ENCODE data around the gene ITGB8.

Gene ITGB8

DNA sequence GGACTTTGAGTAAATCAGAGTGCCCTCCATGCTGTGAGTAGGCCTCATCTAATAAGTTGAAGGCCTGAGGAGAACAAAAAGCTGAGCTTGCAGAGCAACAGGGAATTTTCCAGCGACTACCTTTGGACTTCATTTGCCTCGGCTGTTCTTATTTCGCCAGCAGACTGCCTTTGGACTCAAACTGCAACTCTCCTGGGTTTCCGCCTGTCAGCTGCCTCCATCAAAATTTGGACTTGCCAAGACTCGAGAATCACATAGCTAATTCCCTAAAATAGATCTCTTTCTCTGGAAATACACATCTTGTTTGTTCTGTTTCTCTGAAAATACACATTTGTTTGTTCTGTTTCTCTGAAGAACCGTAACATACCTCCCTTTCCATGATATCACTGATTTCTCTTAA lies 93.8 kb downstream of the ITGB8 start:
- Histone ChIP-seq H3K27ac (no peak overlapping the region), H3K9me3 (ENCODE audit: severe bottlenecking) (no peaks in the 10 kb centered on the region), H3K27me3 (ENCODE audit: insufficient read depth, low read depth, severe bottlenecking) (no peaks in the 10 kb centered on the region), H3K4me3 (ENCODE audit: low read depth, low read length) (no peak overlapping the region), H3K36me3 (no peaks in the 10 kb centered on the region)
- DNase-seq: no peak
- TF ChIP-seq, protein P1, sequence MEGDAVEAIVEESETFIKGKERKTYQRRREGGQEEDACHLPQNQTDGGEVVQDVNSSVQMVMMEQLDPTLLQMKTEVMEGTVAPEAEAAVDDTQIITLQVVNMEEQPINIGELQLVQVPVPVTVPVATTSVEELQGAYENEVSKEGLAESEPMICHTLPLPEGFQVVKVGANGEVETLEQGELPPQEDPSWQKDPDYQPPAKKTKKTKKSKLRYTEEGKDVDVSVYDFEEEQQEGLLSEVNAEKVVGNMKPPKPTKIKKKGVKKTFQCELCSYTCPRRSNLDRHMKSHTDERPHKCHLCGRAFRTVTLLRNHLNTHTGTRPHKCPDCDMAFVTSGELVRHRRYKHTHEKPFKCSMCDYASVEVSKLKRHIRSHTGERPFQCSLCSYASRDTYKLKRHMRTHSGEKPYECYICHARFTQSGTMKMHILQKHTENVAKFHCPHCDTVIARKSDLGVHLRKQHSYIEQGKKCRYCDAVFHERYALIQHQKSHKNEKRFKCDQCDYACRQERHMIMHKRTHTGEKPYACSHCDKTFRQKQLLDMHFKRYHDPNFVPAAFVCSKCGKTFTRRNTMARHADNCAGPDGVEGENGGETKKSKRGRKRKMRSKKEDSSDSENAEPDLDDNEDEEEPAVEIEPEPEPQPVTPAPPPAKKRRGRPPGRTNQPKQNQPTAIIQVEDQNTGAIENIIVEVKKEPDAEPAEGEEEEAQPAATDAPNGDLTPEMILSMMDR (IDR thresholded peaks at IDR 0.05; ENCODE audit: low read depth, low read length): no peak

DNA sequence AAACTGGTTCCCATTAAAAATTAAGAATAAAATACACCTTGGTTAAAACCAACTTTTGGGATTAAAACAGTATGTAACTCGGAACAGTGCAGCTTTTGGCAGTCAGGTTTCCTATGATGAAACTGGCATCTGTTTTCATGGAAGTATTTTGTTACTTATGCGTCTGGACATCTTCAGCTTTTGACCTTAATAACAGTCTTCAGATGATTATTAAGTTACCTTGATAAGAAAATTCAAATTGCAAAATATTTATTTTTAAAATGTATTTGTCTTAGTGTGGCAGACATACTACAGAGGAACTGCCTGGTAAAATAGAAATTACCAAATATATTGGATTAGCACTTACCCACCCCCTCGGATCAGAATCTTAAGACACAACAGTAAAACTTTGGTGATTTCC lies 100.0 kb downstream of the ITGB8 start:
- TF ChIP-seq, protein P1 (IDR thresholded peaks at IDR 0.05; ENCODE audit: low read depth, low read length): no peak
- Histone ChIP-seq H3K4me3 (ENCODE audit: low read depth, low read length) (no peak overlapping the region), H3K27ac (no peak overlapping the region), H3K36me3 (no peaks in the 10 kb centered on the region), H3K9me3 (ENCODE audit: severe bottlenecking) (no peaks in the 10 kb centered on the region), H3K27me3 (ENCODE audit: insufficient read depth, low read depth, severe bottlenecking) (no peaks in the 10 kb centered on the region)
- DNase-seq: no peak

DNA sequence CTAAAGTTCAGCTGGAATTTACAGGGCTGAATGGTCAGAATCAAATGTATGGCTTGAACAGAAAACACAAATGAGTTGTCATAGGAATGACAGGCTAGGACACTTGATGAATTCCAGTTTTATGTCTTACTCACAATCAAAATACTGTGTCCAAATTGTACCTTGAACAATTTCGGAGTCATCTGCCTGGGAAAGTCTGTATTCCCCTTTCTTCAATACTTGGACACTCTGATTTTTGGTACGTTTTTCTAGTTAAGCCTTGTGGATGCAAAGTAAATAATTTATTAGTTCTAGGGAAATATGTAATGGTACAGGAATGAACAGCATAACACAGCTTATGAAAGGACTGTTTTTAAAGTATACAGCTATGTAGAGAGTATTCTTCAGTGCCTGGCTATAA lies 100.4 kb downstream of the ITGB8 start:
- Histone ChIP-seq H3K9me3 (ENCODE audit: severe bottlenecking) (no peaks in the 10 kb centered on the region), H3K27ac (no peak overlapping the region), H3K4me3 (ENCODE audit: low read depth, low read length) (no peak overlapping the region), H3K27me3 (ENCODE audit: insufficient read depth, low read depth, severe bottlenecking) (no peaks in the 10 kb centered on the region), H3K36me3 (no peaks in the 10 kb centered on the region)
- TF ChIP-seq, protein P1 (IDR thresholded peaks at IDR 0.05; ENCODE audit: low read depth, low read length): no peak
- no peak for DNase-seq

DNA sequence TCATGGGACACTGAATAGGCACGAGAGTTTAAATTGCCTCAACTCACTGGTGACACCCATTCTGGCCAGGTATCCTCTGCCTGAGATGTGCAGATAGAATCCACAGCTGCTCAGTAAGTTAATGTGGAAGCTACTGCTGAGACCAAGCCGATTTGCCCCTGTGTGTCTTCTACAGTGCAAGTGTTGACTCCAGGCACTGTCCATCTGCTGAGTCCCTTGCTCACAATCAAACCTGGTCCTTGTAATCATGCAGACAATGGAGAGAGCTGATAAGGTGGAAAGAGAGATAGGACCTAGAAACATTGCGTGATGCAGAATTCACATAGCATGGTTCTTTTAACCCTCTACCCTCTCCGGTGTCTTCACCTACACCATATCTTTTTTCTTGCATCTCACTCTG lies 101.4 kb downstream of the ITGB8 start:
- Histone ChIP-seq H3K27ac (no peak overlapping the region), H3K36me3 (no peaks in the 10 kb centered on the region), H3K4me3 (ENCODE audit: low read depth, low read length) (no peak overlapping the region), H3K9me3 (ENCODE audit: severe bottlenecking) (no peaks in the 10 kb centered on the region), H3K27me3 (ENCODE audit: insufficient read depth, low read depth, severe bottlenecking) (no peaks in the 10 kb centered on the region)
- TF ChIP-seq, protein P1 (IDR thresholded peaks at IDR 0.05; ENCODE audit: low read depth, low read length): no peak
- no peak for DNase-seq

DNA sequence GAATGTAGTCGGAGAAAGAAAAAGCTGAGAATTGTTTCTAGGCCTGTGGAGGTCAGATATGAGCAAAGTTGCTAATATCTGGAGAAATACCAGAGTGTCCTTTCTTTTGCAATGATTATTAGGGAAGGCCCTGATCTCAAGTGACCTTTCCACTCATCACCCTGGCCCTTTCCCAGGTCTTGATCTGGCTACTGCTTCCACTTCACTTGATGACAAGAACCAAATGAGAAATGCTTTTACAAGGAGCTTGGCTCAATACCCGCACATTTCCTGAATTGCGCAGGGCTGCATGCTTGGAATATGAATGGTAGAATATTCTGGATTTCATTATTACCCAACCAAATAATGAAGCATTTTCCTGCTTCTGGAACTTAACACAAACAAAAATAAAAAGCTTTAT lies 104.6 kb downstream of the ITGB8 start:
- no peak for DNase-seq
- TF ChIP-seq, protein P1 (IDR thresholded peaks at IDR 0.05; ENCODE audit: low read depth, low read length): no peak
- Histone ChIP-seq H3K27me3 (ENCODE audit: insufficient read depth, low read depth, severe bottlenecking) (no peaks in the 10 kb centered on the region), H3K9me3 (ENCODE audit: severe bottlenecking) (no peaks in the 10 kb centered on the region), H3K4me3 (ENCODE audit: low read depth, low read length) (no peak overlapping the region), H3K36me3 (no peaks in the 10 kb centered on the region), H3K27ac (no peak overlapping the region)

DNA sequence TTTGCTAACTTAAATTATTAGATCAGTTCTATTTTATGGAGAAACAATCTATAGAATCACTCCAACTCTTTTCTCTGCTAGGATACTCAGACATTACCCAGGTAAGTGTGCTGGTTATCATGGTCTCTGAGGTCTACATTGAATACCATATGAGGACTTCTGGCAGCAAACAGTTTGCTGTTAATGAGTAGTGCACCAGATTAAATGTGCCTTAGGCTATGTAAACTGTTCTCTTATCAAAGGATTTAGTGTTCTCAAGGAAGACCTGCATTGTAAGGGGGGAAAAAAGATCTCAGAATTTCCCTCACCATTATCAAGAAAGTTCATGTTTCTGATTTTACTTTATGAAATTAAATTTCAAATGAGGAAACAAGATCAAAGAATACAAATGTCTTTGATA lies 107.5 kb downstream of the ITGB8 start:
- no peak for DNase-seq
- no peak overlapping the region for H3K27ac ChIP-seq
- TF ChIP-seq, protein P1 (IDR thresholded peaks at IDR 0.05; ENCODE audit: low read depth, low read length): no peak

More for the DNA sequence above, 107.5 kb downstream of the ITGB8 start:
- no peaks in the 10 kb centered on the region for H3K9me3 ChIP-seq (ENCODE audit: severe bottlenecking)
- H3K4me3 ChIP-seq (ENCODE audit: low read depth, low read length): no peak overlapping the region
- no peaks in the 10 kb centered on the region for H3K27me3 ChIP-seq (ENCODE audit: insufficient read depth, low read depth, severe bottlenecking)
- H3K36me3 ChIP-seq: no peaks in the 10 kb centered on the region
